CD4-positive, alpha-beta T cell (primary cell): ENCODE data around the gene PRR22. TPM values are rescaled to one million over a fixed set of nuclear protein-coding genes. Genes with fewer than 3 reads are reported as not detected.

Source experiments
- ATAC-seq: fragments of 200-7000 bp; cut with Tn5 transposase; one replicate; pipeline ENCODE4 v1.10.0; 2022; ENCODE audit warnings: mild to moderate bottlenecking; ENCODE audit not compliant: poor library complexity
- CTCF ChIA-PET: fragments of 350-600 bp; sonication (Branson Sonifier 250); formaldehyde crosslinking; loops from one replicate; lab custom pipeline; 2021; ENCODE audit warnings: antibody characterized with exemption, inconsistent platforms; lab: Charles Lee
- POLR2A ChIA-PET: fragments of 350-600 bp; sonication (Branson Sonifier 250); formaldehyde crosslinking; loops from one replicate; lab custom pipeline; 2021; ENCODE audit warnings: antibody characterized with exemption, inconsistent platforms; lab: Charles Lee
- DNase-seq, 14 experiments: peaks; one replicate each; pipeline ENCODE4 v3.0.0-alpha.2; 2013 to 2020; ENCODE audit warnings: mixed read lengths in 2 of 14
- H3K27ac ChIP-seq, 2 donors: one replicate each; pipeline versions ENCODE4 v1.5.1 to v1.7.0; 2013; ENCODE audit warnings: low read length in 2 of 2, low read depth in 1 of 2, mild to moderate bottlenecking in 1 of 2
- H3K27me3 ChIP-seq, 2 experiments: 1 replicate in 1 of 2; 2 replicates in 1 of 2; pipeline versions ENCODE4 v1.6.1 to v1.7.0; 2013; ENCODE audit warnings: low read length in 2 of 2, control low read depth in 1 of 2, mild to moderate bottlenecking in 1 of 2, moderate library complexity in 1 of 2; ENCODE audit not compliant: insufficient read depth in 2 of 2, control insufficient read depth in 1 of 2
- H3K36me3 ChIP-seq: one replicate; pipeline ENCODE4 v1.6.1; 2013; ENCODE audit warnings: low read length, control low read depth; ENCODE audit not compliant: insufficient read depth
- H3K4me1 ChIP-seq: one replicate; pipeline ENCODE4 v1.6.1; 2013; ENCODE audit warnings: low read length, control low read depth; ENCODE audit not compliant: insufficient read depth
- H3K4me3 ChIP-seq: one replicate; pipeline ENCODE4 v1.5.1; 2013; ENCODE audit warnings: mild to moderate bottlenecking, low read length, moderate library complexity
- H3K9me3 ChIP-seq, 2 experiments: 1 replicate in 1 of 2; 2 replicates in 1 of 2; pipeline versions ENCODE4 v1.6.1 to v1.7.0; 2013; ENCODE audit warnings: low read length in 2 of 2, mild to moderate bottlenecking in 2 of 2, control low read depth in 1 of 2, moderate library complexity in 1 of 2; ENCODE audit not compliant: control insufficient read depth in 1 of 2, insufficient read depth in 1 of 2
- H3K27ac Mint-ChIP-seq: one replicate; pipeline ENCODE4 v1.8.0; 2020; ENCODE audit warnings: mixed read lengths
- H3K27me3 Mint-ChIP-seq: one replicate; pipeline ENCODE4 v1.8.0; 2021; ENCODE audit warnings: mixed read lengths
- H3K36me3 Mint-ChIP-seq: one replicate; pipeline ENCODE4 v1.8.0; 2021; ENCODE audit warnings: low read depth, mixed read lengths
- H3K4me1 Mint-ChIP-seq: one replicate; pipeline ENCODE4 v1.8.0; 2021; ENCODE audit warnings: low read depth, mixed read lengths
- H3K4me3 Mint-ChIP-seq: one replicate; pipeline ENCODE4 v1.8.0; 2020; ENCODE audit warnings: mild to moderate bottlenecking, mixed read lengths
- H3K9me3 Mint-ChIP-seq: one replicate; pipeline ENCODE4 v1.8.0; 2020; ENCODE audit warnings: mixed read lengths
- intact Hi-C, 2 experiments: fragments of 100-400 bp; cut with DNase I in 1 of 2; cut with micrococcal nuclease in 1 of 2; formaldehyde crosslinking; loops; one replicate each; pipeline versions ENCODE4 v1.15.1 to v1.9.0; 2023 to 2025; cut with DNase I, micrococcal nuclease
- total RNA-seq, 174 experiments: library from RNA in 2 of 174; stranded (reverse) in 2 of 174; gene quantifications; one replicate each; pipeline ENCODE4 v1.2.3 and lab custom pipeline; 2021 to 2026
- TF ChIP-seq, protein P1 (sequence below): fragments of 200-600 bp; IDR thresholded peaks from one replicate; pipeline ENCODE4 v1.8.0; 2022; ENCODE audit warnings: antibody characterized with exemption, mild to moderate bottlenecking

Gene PRR22
- total RNA-seq, 2 experiments from 2014 or later: 3.1 to 4.9 TPM

DNA sequence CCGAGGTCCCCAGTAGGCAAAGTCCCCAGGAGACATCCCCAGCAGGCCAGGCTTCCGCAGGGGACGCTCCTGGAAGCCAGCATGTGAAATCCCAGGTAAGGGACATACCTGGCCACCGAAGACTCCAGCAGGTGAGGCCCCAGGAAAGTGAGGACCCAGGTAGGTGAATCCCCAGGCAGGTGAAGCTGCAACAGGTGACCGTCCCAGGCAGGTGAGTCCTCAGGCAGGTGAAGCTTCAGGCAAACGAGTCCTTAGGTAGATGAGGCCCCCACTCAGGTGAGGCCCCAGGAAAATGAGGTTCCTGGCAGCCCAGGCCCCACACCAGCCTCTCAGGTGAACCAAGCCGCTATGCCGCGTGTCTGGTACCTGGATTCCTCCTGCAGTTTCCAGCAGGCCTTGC, 46.6 kb upstream of the PRR22 start:
- intact Hi-C loops: no loop called here
- no peak overlapping the region for H3K27ac ChIP-seq
- H3K4me3 Mint-ChIP-seq: no peak overlapping the region
- H3K9me3 ChIP-seq: peaks cover 0 to 15% of the 10 kb centered on the region in 2 experiments
- no peak for ATAC-seq
- H3K36me3 ChIP-seq: no peaks in the 10 kb centered on the region
- H3K4me3 ChIP-seq: no peak overlapping the region
- H3K9me3 Mint-ChIP-seq: no peaks in the 10 kb centered on the region
- no peak overlapping the region for H3K27ac Mint-ChIP-seq
- peaks cover 30% of the 10 kb centered on the region for H3K4me1 ChIP-seq
- H3K27me3 Mint-ChIP-seq: no peaks in the 10 kb centered on the region
- peaks cover 9% of the 10 kb centered on the region for H3K36me3 Mint-ChIP-seq
- peaks cover 0 to 3% of the 10 kb centered on the region in 2 experiments for H3K27me3 ChIP-seq
- H3K4me1 Mint-ChIP-seq: peaks cover 18% of the 10 kb centered on the region
- peak in 1 of 14 experiments; percentile 16 for DNase-seq
- POLR2A ChIA-PET: no interaction called here
- CTCF ChIA-PET: interaction anchor here (1.0 kb wide), 1 partner anchor 27 kb away, joined by 3 read pairs; no protein-coding TSS in a partner anchor
- TF ChIP-seq, protein P1, sequence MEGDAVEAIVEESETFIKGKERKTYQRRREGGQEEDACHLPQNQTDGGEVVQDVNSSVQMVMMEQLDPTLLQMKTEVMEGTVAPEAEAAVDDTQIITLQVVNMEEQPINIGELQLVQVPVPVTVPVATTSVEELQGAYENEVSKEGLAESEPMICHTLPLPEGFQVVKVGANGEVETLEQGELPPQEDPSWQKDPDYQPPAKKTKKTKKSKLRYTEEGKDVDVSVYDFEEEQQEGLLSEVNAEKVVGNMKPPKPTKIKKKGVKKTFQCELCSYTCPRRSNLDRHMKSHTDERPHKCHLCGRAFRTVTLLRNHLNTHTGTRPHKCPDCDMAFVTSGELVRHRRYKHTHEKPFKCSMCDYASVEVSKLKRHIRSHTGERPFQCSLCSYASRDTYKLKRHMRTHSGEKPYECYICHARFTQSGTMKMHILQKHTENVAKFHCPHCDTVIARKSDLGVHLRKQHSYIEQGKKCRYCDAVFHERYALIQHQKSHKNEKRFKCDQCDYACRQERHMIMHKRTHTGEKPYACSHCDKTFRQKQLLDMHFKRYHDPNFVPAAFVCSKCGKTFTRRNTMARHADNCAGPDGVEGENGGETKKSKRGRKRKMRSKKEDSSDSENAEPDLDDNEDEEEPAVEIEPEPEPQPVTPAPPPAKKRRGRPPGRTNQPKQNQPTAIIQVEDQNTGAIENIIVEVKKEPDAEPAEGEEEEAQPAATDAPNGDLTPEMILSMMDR: no peak

DNA sequence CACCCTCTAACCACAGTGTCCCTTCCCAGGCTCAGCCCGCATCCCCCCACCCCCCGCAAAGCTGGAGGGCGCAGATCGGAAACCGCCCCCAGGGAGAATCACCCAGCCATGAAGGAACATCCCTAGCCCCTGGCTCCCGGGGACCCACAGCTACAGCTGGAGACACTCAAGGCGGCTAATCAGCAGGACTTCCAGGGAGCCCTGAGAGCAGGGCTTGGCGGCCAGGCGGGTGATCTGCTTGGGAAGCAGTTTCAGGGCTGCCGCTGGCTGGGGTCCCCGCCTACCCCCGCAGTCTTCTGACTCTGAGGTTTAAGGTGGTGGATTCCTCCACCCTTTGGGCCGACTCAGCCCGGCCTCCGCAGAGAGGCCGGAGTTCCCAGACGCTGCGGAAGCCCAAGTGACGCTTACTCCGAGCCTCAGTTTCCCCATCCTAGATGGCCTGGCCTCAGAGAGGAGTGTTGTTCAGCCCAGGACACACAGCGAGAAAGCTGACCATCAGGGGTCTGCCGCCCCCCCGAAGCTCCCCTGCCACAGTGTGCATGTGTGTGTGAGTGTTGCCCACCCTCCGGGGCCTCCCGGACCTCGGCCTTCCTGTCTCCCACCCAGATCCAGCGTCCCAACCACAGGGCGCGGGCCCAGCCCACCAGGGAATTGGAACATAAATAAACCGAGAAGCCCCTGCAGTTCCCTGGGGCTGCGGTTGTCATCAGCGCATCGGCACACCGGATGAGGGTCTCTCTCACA, 45.2 kb upstream of the PRR22 start:
- Histone ChIP-seq H3K4me3 (no peak overlapping the region), H3K36me3 (no peaks in the 10 kb centered on the region), H3K4me1 (peaks cover 31% of the 10 kb centered on the region), H3K27ac (no peak overlapping the region), H3K27me3 (peaks cover 0 to 3% of the 10 kb centered on the region in 2 experiments), H3K9me3 (peaks cover 0 to 24% of the 10 kb centered on the region in 2 experiments)
- peaks cover 9% of the 10 kb centered on the region for H3K36me3 Mint-ChIP-seq
- no peaks in the 10 kb centered on the region for H3K9me3 Mint-ChIP-seq
- ChIA-PET POLR2A (interaction anchor here (1.5 to 4.4 kb wide), 5 partner anchors 39 to 296 kb away, joined by 3 to 83 read pairs (median 12); partner anchors contain the start of genes DUS3L, NDUFA11, RANBP3 and VMAC), CTCF (interaction anchor here (1.5 to 3.5 kb wide), 2 partner anchors 26 to 192 kb away, joined by 5 to 30 read pairs; no protein-coding TSS in a partner anchor)
- DNase-seq (peak in 1 of 14 experiments; percentile 30), ATAC-seq (no peak)
- H3K27ac Mint-ChIP-seq: peak overlapping the region; percentile 17
- peak overlapping the region; percentile 59 for H3K4me3 Mint-ChIP-seq
- peaks cover 18% of the 10 kb centered on the region for H3K4me1 Mint-ChIP-seq
- intact Hi-C loops: loop anchor here (2.0 to 5.0 kb wide), 4 partner anchors 37 to 283 kb away; partner anchors contain the start of genes DUS3L (in 2 of the 2), NDUFA11 (in 1 of the 2) and RFX2 (in 1 of the 2)
- TF ChIP-seq, protein P1: no peak
- H3K27me3 Mint-ChIP-seq: no peaks in the 10 kb centered on the region

DNA sequence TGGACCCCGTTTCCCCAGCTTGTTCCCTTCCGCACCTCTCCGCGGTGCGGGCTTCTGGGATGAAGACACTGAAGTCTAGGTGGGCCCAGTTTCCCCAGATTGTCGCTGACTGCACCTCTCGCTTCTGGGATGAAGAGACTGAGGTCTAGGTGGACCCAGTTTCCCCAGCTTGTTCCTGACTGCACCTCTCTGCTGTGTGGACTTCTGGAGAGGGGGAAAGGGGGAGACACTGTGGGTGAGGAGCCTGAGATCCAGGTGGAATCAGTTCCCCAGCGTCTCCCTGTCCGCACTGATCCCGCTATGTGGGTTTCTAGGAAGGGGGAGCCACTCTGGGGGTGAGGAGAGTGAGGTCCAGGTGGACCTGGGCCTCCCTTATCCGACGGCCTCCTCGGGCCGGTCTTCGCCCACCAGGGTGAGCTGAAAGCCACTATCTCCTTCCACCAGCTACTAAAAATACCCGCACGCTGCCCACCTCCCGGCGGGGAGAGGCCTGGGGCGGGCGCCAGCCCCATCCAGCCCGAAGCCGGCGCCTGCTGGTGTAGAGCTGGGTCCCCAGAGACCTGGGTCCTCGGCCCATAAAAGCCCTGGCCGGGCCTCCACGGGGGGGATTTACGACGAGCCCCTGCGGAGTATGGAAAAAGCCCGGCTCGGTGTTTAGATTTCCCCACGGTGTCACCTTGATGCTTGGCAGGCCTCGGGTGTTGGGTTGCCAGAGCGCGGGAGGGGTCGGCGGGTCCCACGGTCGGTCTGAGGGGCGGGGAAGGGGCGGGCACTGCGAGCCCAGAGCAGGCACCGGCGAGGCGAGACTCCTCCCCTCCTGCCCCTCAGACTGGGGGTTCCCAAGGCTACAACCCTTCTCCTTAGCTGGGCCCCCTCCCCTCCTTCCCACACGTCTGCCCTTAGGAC, 44.4 kb upstream of the PRR22 start:
- peak overlapping the region; percentile 86 for H3K4me3 ChIP-seq
- Mint-ChIP-seq H3K27ac (peak overlapping the region; percentile 95), H3K36me3 (peaks cover 9% of the 10 kb centered on the region), H3K9me3 (no peaks in the 10 kb centered on the region), H3K4me3 (peak overlapping the region; percentile 98), H3K4me1 (peaks cover 18% of the 10 kb centered on the region), H3K27me3 (no peaks in the 10 kb centered on the region)
- DNase-seq (peak in 4 of 14 experiments; percentile 6 to 55 (median 25)), ATAC-seq (no peak)
- H3K27me3 ChIP-seq: peaks cover 0 to 3% of the 10 kb centered on the region in 2 experiments
- POLR2A ChIA-PET: interaction anchor here (0.5 to 4.4 kb wide), 15 partner anchors 18 to 1038 kb away, joined by 3 to 83 read pairs (median 6); partner anchors contain the start of genes DUS3L, NDUFA11, RANBP3 and SAFB
- no peaks in the 10 kb centered on the region for H3K36me3 ChIP-seq
- CTCF ChIA-PET: interaction anchor here (1.5 to 3.5 kb wide), 2 partner anchors 25 to 193 kb away, joined by 5 to 30 read pairs; no protein-coding TSS in a partner anchor
- peaks cover 0 to 25% of the 10 kb centered on the region in 2 experiments for H3K9me3 ChIP-seq
- intact Hi-C loops: loop anchor here (2.0 to 5.0 kb wide), 4 partner anchors 37 to 283 kb away; partner anchors contain the start of genes DUS3L (in 2 of the 2), NDUFA11 (in 1 of the 2) and RFX2 (in 1 of the 2)
- H3K4me1 ChIP-seq: peaks cover 31% of the 10 kb centered on the region
- peak overlapping the region; percentile 69 to 86 for H3K27ac ChIP-seq
- TF ChIP-seq, protein P1: no peak
